HG02870 (cell line): ENCODE data around the gene MORN5.

Source experiments
- ATAC-seq: cut with Tn5 transposase; IDR thresholded peaks from one replicate; pipeline ENCODE4 v1.9.1; 2021; ENCODE audit warnings: mild to moderate bottlenecking, moderate library complexity; ENCODE audit not compliant: unreplicated experiment

The MORN5 gene

DNA sequence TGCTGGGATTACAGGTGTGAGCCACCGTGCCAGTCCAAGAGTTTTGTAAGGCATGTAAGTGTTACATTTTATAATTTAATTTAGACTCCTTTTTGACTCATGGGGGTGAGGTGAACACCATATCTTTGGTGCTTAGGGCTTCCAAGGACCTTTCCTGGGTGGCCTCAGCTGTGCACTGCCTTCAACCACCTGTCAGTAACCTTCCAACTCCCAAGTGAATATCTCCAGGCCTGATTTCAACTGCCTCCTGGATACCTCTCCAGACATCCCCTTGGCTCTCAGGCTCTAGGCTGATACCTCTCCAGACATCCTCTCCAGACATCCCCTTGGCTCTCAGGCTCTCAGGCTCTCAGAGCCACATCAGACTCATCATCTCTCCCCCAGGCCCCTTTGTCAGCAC, 35.7 kb upstream of the MORN5 start:
- ATAC-seq, result no peak

GRCh38 chr9:122124528-122124927, 35.2 kb upstream of the MORN5 start:
- no peak for ATAC-seq

- ATAC-seq, result peak; percentile 69
Observed at GRCh38 chr9:122125158-122125508, 34.6 kb upstream of the MORN5 start.

DNA sequence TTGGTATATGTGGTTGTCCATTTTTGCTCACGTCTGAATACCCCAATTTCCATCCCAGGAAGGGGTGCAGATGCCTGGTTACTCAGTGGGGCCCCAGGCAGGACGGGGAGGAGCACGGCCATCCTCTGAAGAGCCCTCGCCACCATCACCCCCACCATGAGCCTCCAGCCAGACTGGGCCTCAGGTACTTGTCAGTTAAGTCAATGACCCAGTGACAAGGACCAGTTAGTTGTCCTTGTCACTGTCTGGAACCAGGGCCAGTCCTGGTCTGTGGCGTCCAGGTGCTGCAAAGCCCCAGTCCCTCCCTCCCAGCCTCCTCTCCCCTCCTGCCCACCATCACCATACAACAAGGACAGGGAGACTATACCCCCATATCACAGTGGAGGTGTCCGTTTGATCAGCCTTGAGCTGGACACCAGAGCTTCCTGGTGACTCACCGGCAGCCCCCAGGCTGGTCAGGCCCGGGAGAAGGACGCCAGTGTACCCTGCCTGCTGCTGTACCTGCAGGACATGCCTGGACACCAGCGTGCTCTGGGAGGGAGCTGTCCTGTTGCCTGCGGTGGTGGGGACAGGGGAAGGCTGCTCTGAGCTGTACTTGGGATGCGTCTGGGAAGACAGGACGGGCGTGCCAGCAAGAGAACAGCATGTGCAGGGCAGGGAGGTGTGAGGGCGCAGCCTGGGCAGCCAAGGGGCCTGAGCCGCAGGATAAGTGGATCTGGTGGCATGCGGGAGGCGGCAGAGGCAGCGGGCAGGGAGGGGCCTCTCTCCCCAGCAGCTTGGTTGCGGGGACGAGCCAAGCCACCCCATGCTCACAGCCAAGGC, 34.0 kb upstream of the MORN5 start:
- no peak for ATAC-seq

- ATAC-seq, result no peak
Observed at GRCh38 chr9:122126331-122127261, 33.1 kb upstream of the MORN5 start.

DNA sequence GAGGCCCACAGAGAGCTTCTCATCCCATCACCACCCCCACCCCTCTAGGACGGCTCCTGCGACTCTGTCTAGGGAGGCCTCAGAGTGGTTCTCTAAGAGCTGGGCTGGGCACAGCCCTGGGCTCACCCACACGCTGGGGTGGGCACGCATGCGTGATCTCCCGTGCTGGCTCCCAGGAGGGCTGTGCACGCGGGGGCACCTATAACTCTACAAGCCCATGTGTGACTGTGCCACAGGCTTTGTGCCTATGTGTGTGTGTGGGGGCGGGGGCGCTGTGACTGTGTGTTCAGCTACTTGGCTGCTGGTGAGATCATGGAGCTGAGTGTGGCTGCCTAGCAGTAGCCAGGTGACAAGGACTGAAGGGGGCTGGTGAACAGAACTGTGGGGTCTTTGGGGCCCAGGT, 32.3 kb upstream of the MORN5 start:
- ATAC-seq, result no peak

- no peak for ATAC-seq
Observed at GRCh38 chr9:122128007-122128968, 31.4 kb upstream of the MORN5 start.

- ATAC-seq, result no peak
Observed at GRCh38 chr9:122128969-122129343, 30.8 kb upstream of the MORN5 start.

- no peak for ATAC-seq
Observed at GRCh38 chr9:122129969-122130368, 29.7 kb upstream of the MORN5 start.

- ATAC-seq, result no peak
Observed at GRCh38 chr9:122130837-122131236, 28.9 kb upstream of the MORN5 start.

DNA sequence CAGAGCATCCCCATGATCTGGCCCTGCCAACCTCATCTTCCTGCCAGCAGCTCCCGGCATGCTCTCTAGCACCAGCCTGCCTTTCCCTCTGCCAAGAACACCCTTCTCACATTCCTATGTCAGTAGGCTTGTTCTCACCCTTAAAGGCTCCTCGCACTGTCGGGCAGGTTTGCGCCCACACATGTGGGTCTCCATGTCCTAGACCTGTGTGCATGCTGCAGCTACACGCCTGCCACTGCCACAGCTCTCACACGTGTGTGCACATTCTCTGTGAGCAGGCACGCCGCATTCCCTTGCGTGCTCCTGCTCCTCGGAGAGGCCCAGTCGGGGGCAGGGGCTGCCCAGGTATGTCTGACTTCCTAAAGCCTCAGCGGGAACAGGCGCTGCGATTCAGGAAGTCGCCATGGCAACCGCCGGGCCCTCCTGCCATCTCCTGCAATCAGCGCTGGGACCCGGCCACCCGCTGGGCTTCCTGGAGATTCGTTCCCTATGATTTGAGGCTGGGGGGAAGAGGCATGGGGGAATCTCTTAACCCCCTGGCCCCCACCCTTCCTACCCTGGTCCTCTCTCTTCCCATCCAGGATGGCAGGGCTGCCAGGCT, 28.2 kb upstream of the MORN5 start:
- no peak for ATAC-seq

GRCh38 chr9:122132539-122132938, 27.2 kb upstream of the MORN5 start:
- no peak for ATAC-seq

DNA sequence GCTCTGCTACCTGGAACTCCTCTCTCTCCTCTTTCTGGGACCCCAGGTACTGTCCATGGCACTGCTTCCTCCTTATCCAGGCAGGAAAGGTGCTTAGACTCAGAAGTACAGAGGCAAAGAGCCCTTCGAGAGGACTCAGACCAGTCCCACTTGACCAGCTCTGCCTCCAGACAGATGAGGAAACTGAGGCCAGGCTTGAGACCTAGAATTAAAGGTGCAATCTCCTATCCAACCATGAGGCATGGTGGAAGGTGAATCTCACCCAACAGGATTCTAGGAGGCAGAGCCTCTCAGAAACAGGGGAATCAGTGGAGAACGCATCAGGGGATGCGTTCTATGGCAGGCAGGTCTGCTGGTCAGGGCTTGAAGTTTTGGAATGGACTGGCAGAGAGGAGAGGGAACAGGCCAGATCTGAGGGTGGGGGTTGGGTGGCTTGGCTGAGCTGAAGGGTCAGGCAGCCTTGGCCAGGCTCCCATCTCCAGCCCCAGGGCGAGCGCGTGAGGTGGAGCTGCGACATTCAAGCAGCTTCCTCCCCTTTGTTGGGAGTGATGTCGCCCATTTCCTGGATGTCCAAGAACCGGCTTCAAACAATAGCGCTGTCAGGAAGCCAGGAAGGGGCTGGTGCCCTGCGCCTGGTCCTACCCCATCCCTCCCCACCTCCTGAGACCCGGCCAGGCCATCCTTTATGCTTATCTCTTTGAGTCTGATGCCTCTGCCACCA, 26.3 kb upstream of the MORN5 start:
- ATAC-seq, result no peak

- no peak for ATAC-seq
Observed at GRCh38 chr9:122133984-122134535, 25.6 kb upstream of the MORN5 start.

- ATAC-seq, result no peak
Observed at GRCh38 chr9:122134822-122135528, 24.7 kb upstream of the MORN5 start.

GRCh38 chr9:122135529-122135859, 24.2 kb upstream of the MORN5 start:
- no peak for ATAC-seq

DNA sequence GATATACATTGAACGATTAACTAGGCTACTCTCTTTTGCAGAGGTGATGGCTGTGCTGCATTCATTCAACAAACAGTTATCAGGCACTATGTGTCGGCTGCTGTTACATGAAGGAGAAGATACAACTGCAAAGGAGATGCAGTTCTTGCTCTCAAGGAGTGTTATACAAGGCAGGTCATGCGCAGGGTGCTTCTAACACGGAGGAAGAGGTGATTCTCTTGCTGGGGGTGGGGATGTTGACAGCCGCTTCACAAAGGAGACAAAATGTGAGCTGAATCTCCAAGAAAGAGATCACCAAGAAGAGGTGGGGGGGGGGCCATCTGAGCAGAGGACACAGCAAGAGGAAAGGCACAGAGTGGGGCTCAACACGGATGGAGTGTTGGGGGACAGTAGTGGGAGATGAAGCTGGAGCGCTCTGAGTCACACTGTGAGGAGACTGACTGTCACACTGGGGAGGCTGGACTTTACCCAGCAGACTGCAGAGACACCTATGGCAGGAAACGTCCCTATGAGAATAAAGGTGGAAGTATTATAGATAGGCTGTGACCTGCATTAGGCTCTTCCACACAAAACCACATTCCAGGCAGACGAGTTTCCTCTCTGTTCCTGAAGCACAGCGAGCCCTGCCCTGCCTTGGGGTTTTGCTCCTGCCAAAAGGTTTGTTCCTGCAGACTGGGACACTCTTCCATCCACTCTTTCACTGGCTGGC, 21.0 kb upstream of the MORN5 start:
- ATAC-seq, result no peak

DNA sequence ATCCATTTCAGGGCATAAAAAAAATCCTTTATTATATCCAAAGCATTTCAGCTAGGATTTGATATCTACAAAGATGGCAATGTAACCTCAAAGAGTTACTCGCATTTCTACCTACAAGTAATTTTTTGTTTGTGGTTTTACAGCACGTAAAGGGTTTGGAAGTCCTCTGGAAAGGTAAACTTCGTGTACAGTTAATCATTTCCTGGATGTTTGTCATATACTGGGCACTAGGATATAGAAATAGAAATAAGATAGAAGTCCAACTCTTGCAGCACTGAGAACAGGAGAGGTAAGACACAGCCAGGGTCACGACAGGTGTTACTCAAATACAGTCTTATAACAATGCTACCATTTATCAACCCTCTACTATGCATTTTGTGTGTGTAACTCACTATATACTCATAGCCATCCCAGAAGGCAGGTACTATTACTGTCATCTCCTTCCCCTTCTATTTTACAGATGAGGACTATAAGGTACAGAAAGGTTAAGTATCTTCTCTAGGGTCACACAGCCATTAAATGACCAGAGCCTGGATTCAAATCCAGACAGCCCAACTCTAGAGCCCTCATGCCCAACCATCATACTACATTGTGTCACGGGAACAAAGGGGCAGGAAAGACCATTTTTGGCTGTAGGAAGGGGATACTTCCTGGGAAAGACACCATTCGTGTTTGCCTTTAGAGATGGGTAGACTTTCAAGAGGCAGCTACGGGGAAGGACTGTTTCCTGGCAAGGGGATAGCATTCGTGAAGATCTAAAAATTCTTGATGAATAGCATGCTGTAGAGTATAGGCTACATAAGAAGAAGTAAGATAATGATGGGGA, 19.1 kb upstream of the MORN5 start:
- ATAC-seq, result no peak
